Measurements from ENCODE around the gene C10orf53.
"Not testable (repeated sequence)": the region's sequence is repeated elsewhere in the genome, so short reads cannot be mapped to it uniquely, and the experiment has no call there.

C10orf53 gene

DNA sequence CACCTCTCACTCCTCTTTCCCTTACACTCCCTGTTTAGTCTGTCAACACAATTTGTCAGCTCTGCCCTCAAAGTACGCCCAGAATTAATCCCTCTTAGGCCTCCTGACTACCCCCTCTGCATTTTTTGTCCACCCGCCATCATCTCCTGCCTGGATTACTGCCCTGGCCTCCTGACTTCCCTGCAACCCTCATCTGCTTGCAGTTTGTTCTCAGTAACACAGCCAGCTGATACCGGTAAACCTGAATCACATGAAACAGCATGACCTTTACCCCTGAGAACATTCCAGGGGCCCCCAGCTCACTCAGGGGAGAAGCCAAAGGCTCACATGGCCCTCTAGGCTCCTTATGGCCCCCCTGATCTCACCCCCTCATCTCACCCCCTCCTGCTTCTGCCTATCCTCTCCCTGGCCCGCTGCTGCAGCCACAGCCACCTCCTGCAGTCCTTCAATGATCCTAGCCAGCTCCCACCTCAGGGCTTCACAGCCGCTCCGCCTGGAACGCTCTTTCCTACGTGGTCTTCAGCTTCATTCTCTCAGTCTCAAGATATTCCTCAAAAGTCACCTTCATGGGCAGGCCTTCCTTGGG, 8.9 kb downstream of the C10orf53 start:
- DNase-seq = no peak

DNA sequence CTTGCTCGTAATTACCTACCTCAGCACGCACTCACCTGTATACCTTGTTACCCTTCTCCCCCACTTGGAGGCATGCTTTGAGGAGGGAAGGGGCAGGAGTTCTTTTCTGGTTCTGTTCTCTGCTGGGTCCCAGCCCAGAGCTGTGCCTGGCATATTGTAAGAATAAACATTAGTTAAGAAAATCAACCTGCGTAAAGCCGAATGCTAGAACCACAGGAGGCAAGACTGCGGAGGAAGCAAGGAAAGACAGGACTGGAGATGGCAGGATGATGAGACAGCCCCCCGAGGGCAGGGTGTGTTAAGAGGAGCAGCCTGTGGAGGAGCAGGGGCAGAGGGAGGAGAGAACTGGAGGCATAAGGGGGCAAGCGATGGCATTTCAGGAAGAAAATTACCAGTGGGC, 9.5 kb downstream of the C10orf53 start:
- no peak for DNase-seq

DNA sequence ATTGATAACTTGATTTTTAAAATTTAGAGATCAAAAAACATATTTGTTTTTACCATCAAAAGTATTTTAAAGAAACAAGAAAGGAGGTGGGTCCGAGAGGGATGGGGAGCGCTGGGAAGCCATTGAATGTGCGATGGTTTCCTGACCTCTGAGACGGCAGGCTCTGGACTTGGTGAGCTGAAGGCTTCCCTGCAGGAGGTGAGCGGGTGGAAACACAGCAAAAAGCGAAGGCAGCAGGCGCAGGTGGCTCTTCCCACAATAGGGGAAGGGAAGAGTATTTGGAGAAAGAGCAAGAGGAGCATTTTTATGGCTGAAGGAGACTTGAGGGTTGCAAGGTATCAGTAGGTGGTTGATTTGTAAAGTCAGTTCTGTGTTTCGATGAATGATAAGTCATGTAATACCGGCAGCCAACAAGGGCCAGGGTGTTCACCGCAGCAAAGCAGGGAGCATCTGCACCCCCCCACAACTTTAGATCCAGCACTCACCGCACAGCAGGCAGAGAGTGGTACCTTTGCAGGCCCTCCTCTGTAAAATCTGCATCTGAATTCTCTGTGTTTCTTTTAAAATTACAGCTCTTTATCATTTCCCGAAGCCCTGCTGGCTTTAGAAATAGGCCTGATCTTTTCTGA, 10.5 kb downstream of the C10orf53 start:
- DNase-seq = no peak

DNA sequence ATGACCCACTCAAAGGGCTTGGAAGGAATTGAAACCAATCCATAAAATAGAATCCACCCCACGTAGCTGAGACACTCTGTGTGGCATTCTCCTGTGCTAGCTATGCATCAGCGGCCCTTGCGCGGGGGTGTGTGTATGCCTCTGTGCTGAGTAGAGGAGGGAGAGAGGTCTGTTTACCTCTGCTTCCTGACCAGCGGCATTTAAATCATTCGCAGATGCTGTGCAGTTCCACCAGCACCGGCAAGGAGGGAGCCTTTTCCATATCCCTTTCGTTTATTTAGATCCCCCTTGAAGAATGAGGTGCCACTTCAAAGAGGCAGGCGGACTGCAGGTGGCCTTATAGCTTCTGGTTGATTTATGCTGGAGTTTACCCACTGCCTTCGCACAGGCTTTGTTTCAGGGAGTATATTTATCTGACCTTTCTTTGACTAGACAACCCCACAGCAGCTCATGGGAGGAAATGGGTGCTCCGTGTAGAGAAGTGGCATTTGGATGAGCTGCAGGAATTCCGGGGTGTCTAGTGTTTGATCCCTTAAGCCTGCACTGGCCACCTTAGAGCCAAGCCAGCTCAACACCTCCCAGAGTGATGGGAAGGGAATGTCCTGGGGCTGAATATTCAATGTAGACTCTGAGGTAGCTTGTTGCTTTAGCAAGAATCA, 11.4 kb downstream of the C10orf53 start:
- DNase-seq = no peak

DNA sequence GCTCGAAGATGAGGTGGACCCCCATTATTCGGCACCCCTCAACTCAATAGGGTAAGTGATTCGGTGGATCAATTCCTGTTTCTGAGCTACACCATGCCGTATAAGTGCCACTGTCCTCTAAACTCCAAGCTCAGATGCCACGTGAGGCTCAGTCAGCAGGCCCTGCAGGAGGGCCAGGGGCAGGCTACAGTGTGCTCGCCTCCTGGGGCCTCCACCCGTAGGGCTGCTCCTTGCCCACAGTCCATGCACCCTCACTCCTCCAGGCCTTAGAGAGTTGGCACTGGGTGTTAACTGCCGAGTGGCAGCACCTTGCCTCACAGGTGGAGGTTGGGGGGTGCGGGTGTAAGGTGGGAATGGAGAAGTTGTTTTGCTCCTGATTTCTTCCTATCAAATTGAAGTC, 12.1 kb downstream of the C10orf53 start:
- DNase-seq = no peak

DNA sequence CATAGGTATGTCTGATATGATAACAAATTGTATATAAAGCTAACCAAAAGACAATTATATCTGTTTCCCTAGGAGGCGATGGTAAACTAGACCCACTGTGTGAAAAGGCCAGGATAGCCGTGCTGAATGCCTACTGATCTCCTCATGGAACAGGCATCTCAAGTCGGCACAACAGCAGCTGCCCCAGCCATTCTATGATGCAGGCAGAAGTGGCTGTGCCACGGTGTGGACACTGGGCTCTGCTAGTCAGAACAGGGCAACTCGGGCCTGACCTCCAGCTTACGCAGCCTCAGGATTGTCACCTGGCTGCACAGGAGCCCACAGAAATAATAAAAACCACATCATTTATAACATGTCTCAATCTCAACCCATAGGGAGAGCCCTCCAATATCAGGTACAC, 15.0 kb downstream of the C10orf53 start:
- no peak for DNase-seq

DNA sequence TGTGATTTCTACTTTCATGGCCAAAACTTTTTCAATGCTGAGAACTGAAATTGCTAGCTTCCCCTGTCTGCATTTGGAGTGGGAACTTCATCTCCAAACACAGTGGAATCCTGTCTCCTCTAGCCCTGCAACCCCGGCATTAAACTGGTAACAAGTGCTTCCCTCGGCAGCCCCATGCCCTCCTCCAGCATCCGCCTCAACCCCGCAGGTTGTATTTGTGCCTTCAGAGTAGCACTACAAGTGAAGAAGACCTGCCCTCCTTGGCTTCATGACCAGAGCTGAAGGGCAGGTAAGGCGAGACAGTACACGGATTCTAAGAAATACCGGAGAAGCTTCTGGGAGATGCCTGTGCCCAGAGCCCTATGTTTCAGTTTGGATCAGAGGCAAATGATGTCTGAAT, 16.9 kb downstream of the C10orf53 start:
- DNase-seq = no peak

DNA sequence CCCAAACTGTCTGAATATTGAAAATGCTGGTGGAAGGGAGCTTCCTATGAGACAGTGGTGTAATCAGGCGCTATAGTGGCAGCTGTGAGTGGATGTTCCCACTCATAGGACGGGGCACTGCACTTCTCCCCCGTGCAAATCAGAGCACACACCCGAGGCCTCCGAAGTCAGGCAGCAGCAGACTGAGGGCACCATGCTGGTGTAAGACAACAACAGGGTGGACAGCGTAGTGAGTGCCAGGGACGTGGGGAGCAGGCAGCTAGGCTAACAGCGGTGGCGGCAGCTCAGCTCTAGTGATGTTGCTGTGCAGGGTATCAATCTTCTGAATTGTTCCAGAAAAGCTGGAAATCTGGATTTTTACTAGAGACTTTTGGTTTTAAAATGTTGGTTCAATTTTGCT, 19.2 kb downstream of the C10orf53 start:
- no peak for DNase-seq

DNA sequence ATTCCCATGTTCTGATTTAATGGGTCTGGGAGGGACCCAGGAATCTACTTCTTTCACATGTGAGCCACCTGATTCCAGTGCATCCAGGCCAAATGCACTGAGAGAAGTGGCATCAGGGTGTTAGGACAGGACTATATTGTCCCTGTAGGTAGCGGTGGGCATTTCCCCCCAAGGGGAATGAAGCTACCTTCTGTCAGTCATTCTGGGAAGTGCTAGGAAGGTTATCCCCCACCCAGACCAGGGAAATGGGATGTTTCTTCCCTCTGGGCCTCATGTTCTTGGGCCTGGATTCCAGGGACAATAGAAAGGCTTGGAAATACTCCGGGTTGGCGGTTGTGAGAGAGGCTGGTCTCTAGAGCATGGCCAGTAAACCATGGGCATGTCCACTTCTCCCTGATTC, 20.8 kb downstream of the C10orf53 start:
- no peak for DNase-seq

DNA sequence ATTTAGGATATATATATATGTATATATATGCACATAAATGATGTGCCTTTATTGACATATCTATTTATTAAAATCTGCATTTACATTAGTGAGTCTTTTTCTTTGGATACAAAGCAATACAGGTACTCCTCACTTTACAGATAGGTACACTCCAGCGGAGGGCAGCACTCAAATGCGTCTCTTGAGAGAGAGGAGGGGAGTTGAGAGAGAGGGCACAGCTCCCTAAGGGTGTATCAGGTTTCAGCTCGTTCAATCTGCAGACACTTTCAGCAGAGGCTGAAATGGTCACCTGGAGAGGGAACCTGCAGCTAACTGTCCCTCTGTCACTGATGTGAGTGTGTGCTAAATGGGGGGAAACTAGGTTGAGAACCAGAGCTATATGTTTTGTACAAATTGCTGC, 21.5 kb downstream of the C10orf53 start:
- DNase-seq = no peak

DNA sequence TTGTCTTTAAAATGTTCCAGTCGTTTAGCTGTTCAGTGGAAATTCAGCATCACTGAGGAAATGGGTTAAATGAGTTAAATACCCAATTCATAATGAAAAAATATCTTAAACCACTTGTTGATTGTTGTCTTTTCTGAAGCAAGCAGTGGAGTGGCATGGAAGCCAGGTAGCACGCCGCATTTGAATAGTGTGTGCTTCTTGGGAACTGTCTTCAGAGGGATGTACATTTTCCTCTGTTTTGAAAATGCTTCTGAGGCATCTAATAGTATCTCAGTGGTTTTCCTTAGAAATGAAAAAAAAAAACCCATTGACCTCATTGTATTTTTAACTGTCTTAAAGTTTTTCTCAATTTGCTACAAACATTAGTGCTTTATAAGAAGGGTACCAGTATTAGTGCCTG, 28.1 kb downstream of the C10orf53 start:
- DNase-seq = no peak

DNA sequence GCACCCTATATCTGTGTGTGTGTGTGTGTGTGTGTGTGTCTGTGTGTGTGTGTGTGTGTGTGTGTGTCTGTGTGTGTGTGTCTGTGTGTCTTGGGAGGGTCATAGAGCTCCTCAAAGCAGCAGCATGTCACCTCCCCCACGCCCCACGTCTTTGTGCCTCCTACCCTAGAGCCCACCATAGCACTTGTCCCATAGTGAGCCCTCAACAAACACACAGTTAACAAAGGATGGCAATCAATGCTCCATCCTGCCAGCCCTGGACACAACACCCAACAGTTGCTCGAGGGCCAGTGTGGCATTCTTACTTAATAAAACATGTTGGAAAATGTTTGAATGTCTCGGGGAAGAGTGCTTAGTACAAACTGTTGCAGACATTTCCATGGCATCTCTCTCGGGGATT, 30.5 kb downstream of the C10orf53 start:
- no peak for DNase-seq

DNA sequence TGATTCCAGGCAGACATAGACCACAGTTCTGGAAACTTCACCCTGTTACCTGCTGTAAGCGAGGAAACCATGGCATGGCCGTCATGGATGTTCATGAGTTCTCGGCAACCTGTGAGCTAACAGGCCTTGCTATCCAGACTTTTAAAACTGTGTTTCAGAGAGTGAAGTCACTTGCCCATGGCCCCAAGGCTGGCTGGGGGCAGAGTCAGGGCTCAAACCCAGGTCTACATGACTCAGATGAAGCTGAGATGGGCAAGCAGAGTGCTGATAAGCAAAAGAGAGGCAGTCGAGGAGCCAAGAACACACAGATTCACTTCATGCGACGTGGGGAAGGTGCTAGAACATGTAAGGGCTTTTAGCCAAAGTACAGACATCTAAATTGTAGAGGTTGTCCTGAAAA, 31.5 kb downstream of the C10orf53 start:
- DNase-seq = no peak

DNA sequence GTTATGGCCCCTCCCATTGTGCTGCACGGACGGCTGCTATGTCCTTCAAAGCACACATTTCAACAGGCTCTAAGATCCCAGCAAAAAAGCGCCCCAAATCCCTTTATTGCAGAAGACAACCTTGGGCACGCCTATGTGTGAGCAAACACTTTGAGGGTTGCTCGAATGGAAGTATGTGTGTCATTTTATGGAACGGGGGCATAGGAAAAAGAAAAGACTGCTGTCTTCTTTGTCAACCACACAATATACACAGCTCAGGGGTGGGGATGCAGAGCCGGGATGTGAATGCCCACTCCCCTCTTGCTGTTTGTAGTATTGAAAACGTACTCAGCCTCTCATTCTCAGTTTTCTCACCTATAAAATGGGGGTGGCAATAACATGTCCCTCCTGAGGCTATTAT, 32.0 kb downstream of the C10orf53 start:
- DNase-seq = no peak

DNA sequence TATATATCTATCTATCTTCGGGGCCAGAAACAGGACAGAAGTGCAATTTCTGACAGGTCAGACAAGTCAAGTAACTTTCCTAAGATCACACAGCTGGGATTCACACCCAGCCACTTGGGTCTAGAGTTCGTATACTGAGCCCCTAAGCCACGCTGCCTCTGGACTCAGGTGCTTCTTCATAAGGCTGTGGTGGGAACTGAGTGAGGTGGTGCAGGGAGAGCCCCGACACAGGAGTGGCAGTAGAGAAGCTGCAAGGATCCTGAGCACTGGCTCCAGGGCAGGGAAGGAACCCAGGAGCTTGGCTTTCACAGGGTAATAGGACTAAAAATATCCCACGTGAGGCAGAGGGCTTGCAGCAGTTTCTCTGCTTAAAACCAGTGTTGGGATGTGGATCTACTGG, 33.8 kb downstream of the C10orf53 start:
- no peak for DNase-seq

DNA sequence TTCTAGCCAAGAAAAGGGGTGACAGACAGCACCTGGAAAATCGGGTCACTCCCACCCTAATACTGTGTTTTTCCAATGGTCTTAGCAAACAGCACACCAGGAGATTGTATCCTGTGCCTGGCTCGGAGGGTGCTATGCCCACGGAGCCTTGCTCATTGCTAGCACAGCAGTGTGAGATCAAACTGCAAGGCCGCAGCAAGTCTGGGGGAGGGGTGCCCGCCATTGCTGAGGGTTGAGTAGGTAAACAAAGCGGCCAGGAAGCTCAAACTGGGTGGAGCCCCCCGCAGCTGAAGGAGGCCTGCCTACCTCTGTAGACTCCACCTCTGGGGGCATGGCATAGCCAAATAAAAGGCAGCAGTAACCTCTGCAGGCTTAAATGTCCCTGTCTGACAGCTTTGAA, 35.7 kb downstream of the C10orf53 start:
- not testable (repeated sequence) for DNase-seq

DNA sequence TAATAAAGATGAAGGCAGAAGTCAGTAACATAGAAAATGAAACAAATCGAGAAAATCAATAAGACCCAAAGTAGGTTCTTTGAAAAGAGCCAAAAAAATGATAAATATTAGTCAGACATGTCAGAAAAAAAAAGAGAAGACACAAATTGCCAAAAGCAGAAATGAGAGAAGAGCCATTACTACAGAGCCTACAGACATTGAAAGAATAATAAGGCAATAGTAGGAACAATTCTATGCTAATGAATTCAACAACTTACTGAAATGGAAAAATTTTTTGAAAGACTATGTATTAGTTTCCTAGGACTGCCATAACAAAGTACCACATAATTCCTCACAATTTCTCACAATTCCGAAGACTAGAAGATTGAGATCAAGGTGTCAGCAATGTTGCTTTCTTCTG, 47.1 kb downstream of the C10orf53 start:
- DNase-seq = no peak

DNA sequence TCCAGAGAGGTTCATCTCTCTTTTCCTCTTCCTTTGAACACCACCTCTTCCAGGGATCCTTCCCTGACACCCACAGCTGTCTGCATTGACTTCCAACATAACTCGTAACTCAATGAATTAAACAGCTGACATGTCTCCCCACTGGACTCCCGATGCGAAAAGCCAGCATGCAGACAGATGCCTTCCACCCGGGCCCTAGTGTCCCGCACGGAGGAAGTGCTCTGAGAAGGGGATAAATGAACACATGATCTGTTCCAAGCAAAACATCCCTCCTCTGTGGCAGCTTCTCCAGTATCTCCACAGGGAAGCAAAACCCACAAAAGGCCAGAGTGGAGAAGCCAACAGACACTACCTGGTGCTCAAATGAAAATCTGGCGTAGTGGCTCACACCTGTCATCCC, 54.4 kb downstream of the C10orf53 start:
- DNase-seq = no peak

DNA sequence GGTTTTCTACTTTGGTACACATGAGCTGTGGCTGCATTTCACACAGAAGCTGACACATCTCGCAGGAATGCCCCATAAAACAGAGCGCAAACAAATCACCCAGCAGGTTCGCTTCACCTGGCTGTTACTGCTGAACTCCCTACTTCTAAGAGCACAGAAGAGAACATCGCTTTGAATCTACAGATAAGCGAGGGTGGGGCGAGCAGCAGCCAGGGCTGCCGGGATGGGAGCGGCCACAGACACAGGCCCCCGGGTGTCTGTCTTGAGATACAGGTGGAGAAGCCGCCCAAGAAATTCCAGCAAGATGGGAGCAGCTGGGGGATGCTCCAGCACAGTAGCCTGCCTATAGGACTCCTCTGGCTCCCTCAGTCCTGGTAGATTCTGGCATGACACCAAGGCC, 55.2 kb downstream of the C10orf53 start:
- no peak for DNase-seq

DNA sequence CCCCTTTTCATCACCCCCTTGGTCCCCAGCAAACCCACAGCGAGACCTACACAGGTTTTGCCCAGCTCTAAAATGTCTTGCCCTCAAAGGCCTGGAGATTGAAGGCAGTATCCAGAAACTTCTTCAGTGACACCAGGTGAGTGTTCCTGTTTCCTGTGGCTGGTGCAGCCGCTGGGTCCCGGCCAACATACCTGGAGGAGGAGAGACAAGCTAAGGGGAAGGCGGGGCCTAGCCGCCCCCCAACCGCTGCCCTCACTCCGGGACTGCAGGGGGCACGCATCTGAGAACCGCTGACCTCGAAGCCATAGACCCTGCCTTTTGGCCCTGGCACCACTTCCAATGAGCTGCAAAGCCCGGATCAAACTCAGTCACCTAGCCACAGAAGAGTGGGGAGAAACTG, 55.7 kb downstream of the C10orf53 start:
- DNase-seq = no peak

DNA sequence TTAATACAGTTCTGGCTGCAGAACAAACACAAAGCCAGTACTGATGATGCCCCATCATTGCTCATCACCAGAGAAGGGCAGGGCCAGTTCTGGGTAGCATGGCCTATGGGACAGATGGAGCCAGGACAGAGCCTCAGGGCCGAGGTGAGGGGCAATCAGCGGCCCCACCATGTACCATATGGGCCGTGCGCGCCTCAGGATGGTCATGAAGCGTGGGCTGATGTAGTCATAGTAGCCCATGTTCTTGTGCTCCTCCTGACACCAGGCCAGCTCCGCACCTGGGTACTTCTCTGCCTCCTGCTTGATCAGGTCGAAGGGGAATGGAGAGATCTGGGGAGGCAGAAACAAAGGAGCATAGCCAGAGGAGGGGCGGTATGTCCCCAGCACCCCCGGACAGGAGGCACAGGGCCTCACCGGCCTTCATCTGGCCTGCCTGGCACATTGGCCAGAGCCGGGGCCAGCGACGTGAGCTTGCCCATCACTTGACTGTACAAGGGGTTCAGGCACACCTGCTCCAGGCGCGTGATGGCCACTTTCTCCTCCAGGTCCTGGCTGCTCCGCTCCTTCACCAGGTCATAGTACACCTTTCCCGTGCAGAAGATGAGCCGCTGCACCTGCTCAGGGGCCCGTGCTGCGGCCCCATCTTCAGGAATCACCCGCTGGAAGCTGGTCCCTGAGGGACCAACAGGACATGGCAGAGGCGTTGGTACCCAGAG, 56.6 kb downstream of the C10orf53 start:
- DNase-seq = no peak

DNA sequence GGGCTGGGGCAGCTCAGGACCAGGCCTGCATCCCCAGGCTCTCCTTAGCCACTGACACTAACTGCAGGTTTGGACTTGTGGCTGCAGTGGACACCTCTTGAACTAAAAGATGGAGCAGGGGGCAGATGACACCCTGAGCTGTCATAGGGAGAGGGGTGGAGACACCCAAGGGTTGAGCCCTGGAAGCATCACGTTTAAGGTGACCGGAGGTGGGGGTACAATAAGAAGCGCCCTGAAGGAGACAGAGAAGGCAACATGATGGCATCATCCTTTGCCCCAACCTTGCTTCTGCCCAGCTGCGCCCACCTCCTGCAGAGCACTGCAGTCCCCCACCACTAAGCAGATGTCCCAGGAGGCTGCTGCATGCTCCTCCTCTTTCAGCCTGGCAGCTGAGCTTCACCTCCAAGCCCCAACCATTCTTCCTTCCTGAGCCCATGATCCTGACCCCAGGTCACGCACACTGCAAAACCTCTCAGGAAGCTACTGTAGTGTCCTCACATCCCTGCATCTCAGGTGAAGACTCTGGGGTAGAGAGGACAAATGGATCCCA, 57.2 kb downstream of the C10orf53 start:
- DNase-seq = no peak

DNA sequence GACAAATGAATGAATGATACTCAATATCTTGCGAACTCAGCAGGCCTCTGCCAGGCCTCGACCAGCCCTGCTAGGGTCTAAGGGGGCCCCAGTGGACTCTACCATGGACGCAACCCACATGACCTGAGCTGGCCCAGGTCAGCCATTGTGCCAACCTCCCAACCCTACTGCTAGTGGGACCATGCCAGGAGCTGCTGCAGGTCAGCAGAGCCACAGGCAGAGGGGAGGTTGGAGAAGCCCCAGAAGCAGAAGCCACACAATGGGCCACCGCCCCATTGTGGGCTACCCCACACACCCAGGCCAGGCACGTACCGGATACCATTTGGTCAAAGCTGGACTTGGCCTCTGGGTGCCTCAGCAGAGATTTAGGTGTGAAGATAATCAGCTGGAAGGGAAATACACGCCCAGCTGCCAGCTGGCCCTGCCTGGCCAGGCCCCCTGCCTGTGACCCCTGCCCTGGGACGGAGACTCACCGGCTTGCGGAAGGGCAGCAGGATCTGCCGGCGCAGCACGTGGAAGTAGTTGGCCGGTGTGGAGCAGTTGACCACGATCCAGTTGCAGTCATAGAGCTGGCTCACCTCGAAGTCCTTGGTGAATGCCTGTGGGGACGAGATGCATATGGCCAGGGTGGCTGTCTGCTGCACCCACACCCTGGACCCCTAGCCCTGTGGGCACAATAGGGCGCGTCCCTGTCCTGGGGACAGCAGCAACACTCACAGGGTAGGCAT, 58.2 kb downstream of the C10orf53 start:
- no peak for DNase-seq

Data from stimulated activated CD4-positive, alpha-beta T cell treated with anti-CD3 and anti-CD28 coated beads, Interleukin-4, amount 100 ng/mL, for 1 hour (primary cell).